ENCODE results near the gene SMARCAD1.
"Not testable (repeated sequence)": the region's sequence is repeated elsewhere in the genome, so short reads cannot be mapped to it uniquely, and the experiment has no call there.

SMARCAD1 gene

GRCh38 chr4:94284889-94285288, 77.2 kb downstream of the SMARCAD1 start:
- no peak overlapping the region for H3K27ac ChIP-seq (ENCODE audit: low read length, poor library complexity, severe bottlenecking)
- DNase-seq = no peak
- H3K23ac ChIP-seq (ENCODE audit: low read length in 2 of 2) = no peak overlapping the region
- H3K4me2 ChIP-seq (ENCODE audit: low read length, poor library complexity, severe bottlenecking) = no peak overlapping the region
- H3K4ac ChIP-seq (ENCODE audit: low read depth in 1 of 2, low read length in 2 of 2) = no peak overlapping the region
- no peak overlapping the region for H2BK120ac ChIP-seq (ENCODE audit: low read depth, low read length)
- H2BK5ac ChIP-seq (ENCODE audit: low read depth, low read length, poor library complexity, severe bottlenecking) = no peak overlapping the region
- H3K36me3 ChIP-seq (ENCODE audit: control insufficient read depth in 1 of 2, insufficient read depth in 2 of 2, low read depth in 1 of 2, low read length in 2 of 2) = peaks cover 14 to 87% of the 10 kb centered on the region in 2 experiments
- no peak overlapping the region for H3K18ac ChIP-seq (ENCODE audit: low read depth in 1 of 2, low read length in 2 of 2)
- H3K4me3 ChIP-seq (ENCODE audit: insufficient read depth in 1 of 2, low read depth in 1 of 2, low read length in 2 of 2) = no peak overlapping the region
- WGBS = no CpG with 5 or more reads among the region's 1 CpG
- H3K4me1 ChIP-seq (ENCODE audit: control insufficient read depth, insufficient read depth, low read depth, low read length) = no peaks in the 10 kb centered on the region
- no peaks in the 10 kb centered on the region for H3K27me3 ChIP-seq (ENCODE audit: control insufficient read depth in 1 of 2, insufficient read depth in 1 of 2, low read length in 2 of 2)
- no peak overlapping the region for H2BK15ac ChIP-seq (ENCODE audit: low read depth, poor library complexity, severe bottlenecking)
- no peak overlapping the region for H3K14ac ChIP-seq (ENCODE audit: low read length in 2 of 2)
- no peak overlapping the region for H2AFZ ChIP-seq (ENCODE audit: low read depth, low read length)
- H4K8ac ChIP-seq (ENCODE audit: low read length) = no peak overlapping the region
- H4K91ac ChIP-seq (ENCODE audit: low read length) = no peak overlapping the region
- peaks cover 2% of the 10 kb centered on the region for H3K79me1 ChIP-seq (replicated peaks; ENCODE audit: low read length, poor library complexity, severe bottlenecking)
- no peak overlapping the region for H2BK12ac ChIP-seq (ENCODE audit: low read length in 2 of 2)
- H3K9me3 ChIP-seq (ENCODE audit: control insufficient read depth, low read length) = no peaks in the 10 kb centered on the region
- H2AK5ac ChIP-seq (ENCODE audit: low read length, severe bottlenecking) = no peak overlapping the region
- no peak overlapping the region for H3K9ac ChIP-seq (ENCODE audit: low read length)

GRCh38 chr4:94285666-94286065, 78.0 kb downstream of the SMARCAD1 start:
- Histone ChIP-seq H3K36me3 (ENCODE audit: control insufficient read depth in 1 of 2, insufficient read depth in 2 of 2, low read depth in 1 of 2, low read length in 2 of 2) (peaks cover 13 to 87% of the 10 kb centered on the region in 2 experiments), H2AFZ (ENCODE audit: low read depth, low read length) (no peak overlapping the region), H3K4ac (ENCODE audit: low read depth in 1 of 2, low read length in 2 of 2) (no peak overlapping the region), H3K14ac (ENCODE audit: low read length in 2 of 2) (no peak overlapping the region), H2BK120ac (ENCODE audit: low read depth, low read length) (no peak overlapping the region), H3K9ac (ENCODE audit: low read length) (no peak overlapping the region), H4K91ac (ENCODE audit: low read length) (no peak overlapping the region), H2AK5ac (ENCODE audit: low read length, severe bottlenecking) (no peak overlapping the region), H3K9me3 (ENCODE audit: control insufficient read depth, low read length) (no peaks in the 10 kb centered on the region), H3K27ac (ENCODE audit: low read length, poor library complexity, severe bottlenecking) (no peak overlapping the region), H4K8ac (ENCODE audit: low read length) (no peak overlapping the region), H3K18ac (ENCODE audit: low read depth in 1 of 2, low read length in 2 of 2) (no peak overlapping the region), H2BK5ac (ENCODE audit: low read depth, low read length, poor library complexity, severe bottlenecking) (no peak overlapping the region), H3K27me3 (ENCODE audit: control insufficient read depth in 1 of 2, insufficient read depth in 1 of 2, low read length in 2 of 2) (no peaks in the 10 kb centered on the region), H3K79me1 (replicated peaks; ENCODE audit: low read length, poor library complexity, severe bottlenecking) (peaks cover 2% of the 10 kb centered on the region), H3K4me1 (ENCODE audit: control insufficient read depth, insufficient read depth, low read depth, low read length) (no peaks in the 10 kb centered on the region), H2BK12ac (ENCODE audit: low read length in 2 of 2) (no peak overlapping the region), H2BK15ac (ENCODE audit: low read depth, poor library complexity, severe bottlenecking) (no peak overlapping the region), H3K4me2 (ENCODE audit: low read length, poor library complexity, severe bottlenecking) (no peak overlapping the region), H3K4me3 (ENCODE audit: insufficient read depth in 1 of 2, low read depth in 1 of 2, low read length in 2 of 2) (no peak overlapping the region), H3K23ac (ENCODE audit: low read length in 2 of 2) (no peak overlapping the region)
- over 99% methylated on average over 4 of the region's 4 CpGs for WGBS
- no peak for DNase-seq

GRCh38 chr4:94290245-94290644, 82.6 kb downstream of the SMARCAD1 start:
- Histone ChIP-seq H3K79me1 (replicated peaks; ENCODE audit: low read length, poor library complexity, severe bottlenecking) (peaks cover 3% of the 10 kb centered on the region), H3K4me2 (ENCODE audit: low read length, poor library complexity, severe bottlenecking) (no peak overlapping the region), H3K4ac (ENCODE audit: low read depth in 1 of 2, low read length in 2 of 2) (no peak overlapping the region), H2BK5ac (ENCODE audit: low read depth, low read length, poor library complexity, severe bottlenecking) (no peak overlapping the region), H3K9ac (ENCODE audit: low read length) (no peak overlapping the region), H2AK5ac (ENCODE audit: low read length, severe bottlenecking) (no peak overlapping the region), H3K14ac (ENCODE audit: low read length in 2 of 2) (no peak overlapping the region), H2BK12ac (ENCODE audit: low read length in 2 of 2) (no peak overlapping the region), H3K23ac (ENCODE audit: low read length in 2 of 2) (no peak overlapping the region), H3K4me3 (ENCODE audit: insufficient read depth in 1 of 2, low read depth in 1 of 2, low read length in 2 of 2) (no peak overlapping the region), H2AFZ (ENCODE audit: low read depth, low read length) (no peak overlapping the region), H3K9me3 (ENCODE audit: control insufficient read depth, low read length) (no peaks in the 10 kb centered on the region), H2BK15ac (ENCODE audit: low read depth, poor library complexity, severe bottlenecking) (no peak overlapping the region), H3K27ac (ENCODE audit: low read length, poor library complexity, severe bottlenecking) (no peak overlapping the region), H3K18ac (ENCODE audit: low read depth in 1 of 2, low read length in 2 of 2) (no peak overlapping the region), H4K91ac (ENCODE audit: low read length) (no peak overlapping the region), H3K36me3 (ENCODE audit: control insufficient read depth in 1 of 2, insufficient read depth in 2 of 2, low read depth in 1 of 2, low read length in 2 of 2) (peaks cover 5 to 71% of the 10 kb centered on the region in 2 experiments), H2BK120ac (ENCODE audit: low read depth, low read length) (no peak overlapping the region), H4K8ac (ENCODE audit: low read length) (no peak overlapping the region), H3K4me1 (ENCODE audit: control insufficient read depth, insufficient read depth, low read depth, low read length) (no peaks in the 10 kb centered on the region), H3K27me3 (ENCODE audit: control insufficient read depth in 1 of 2, insufficient read depth in 1 of 2, low read length in 2 of 2) (no peaks in the 10 kb centered on the region)
- WGBS = 100% methylated on average over 1 of the region's 2 CpGs
- DNase-seq = no peak

- 82% methylated on average over 4 of the region's 4 CpGs for WGBS
- H3K4me3 ChIP-seq (ENCODE audit: insufficient read depth in 1 of 2, low read depth in 1 of 2, low read length in 2 of 2); H3K4me2 ChIP-seq (ENCODE audit: low read length, poor library complexity, severe bottlenecking); H2BK120ac ChIP-seq (ENCODE audit: low read depth, low read length); H4K91ac ChIP-seq (ENCODE audit: low read length); H3K27me3 ChIP-seq (ENCODE audit: control insufficient read depth in 1 of 2, insufficient read depth in 1 of 2, low read length in 2 of 2); H3K4me1 ChIP-seq (ENCODE audit: control insufficient read depth, insufficient read depth, low read depth, low read length); H3K9ac ChIP-seq (ENCODE audit: low read length); H2BK5ac ChIP-seq (ENCODE audit: low read depth, low read length, poor library complexity, severe bottlenecking); H3K27ac ChIP-seq (ENCODE audit: low read length, poor library complexity, severe bottlenecking); H2BK15ac ChIP-seq (ENCODE audit: low read depth, poor library complexity, severe bottlenecking); H2AFZ ChIP-seq (ENCODE audit: low read depth, low read length); H3K18ac ChIP-seq (ENCODE audit: low read depth in 1 of 2, low read length in 2 of 2); H3K9me3 ChIP-seq (ENCODE audit: control insufficient read depth, low read length); H2AK5ac ChIP-seq (ENCODE audit: low read length, severe bottlenecking); H4K8ac ChIP-seq (ENCODE audit: low read length); H2BK12ac ChIP-seq (ENCODE audit: low read length in 2 of 2); H3K14ac ChIP-seq (ENCODE audit: low read length in 2 of 2); H3K79me1 ChIP-seq (replicated peaks; ENCODE audit: low read length, poor library complexity, severe bottlenecking); H3K4ac ChIP-seq (ENCODE audit: low read depth in 1 of 2, low read length in 2 of 2); H3K23ac ChIP-seq (ENCODE audit: low read length in 2 of 2); DNase-seq: not testable (repeated sequence)
- peaks cover 2 to 39% of the 10 kb centered on the region in 2 experiments for H3K36me3 ChIP-seq (ENCODE audit: control insufficient read depth in 1 of 2, insufficient read depth in 2 of 2, low read depth in 1 of 2, low read length in 2 of 2)
Observed at GRCh38 chr4:94293981-94294380, 86.3 kb downstream of the SMARCAD1 start.
